Measurements from ENCODE around the gene CCT8L2.
"Not testable (repeated sequence)": the region's sequence is repeated elsewhere in the genome, so short reads cannot be mapped to it uniquely, and the experiment has no call there.

Gene CCT8L2

DNA sequence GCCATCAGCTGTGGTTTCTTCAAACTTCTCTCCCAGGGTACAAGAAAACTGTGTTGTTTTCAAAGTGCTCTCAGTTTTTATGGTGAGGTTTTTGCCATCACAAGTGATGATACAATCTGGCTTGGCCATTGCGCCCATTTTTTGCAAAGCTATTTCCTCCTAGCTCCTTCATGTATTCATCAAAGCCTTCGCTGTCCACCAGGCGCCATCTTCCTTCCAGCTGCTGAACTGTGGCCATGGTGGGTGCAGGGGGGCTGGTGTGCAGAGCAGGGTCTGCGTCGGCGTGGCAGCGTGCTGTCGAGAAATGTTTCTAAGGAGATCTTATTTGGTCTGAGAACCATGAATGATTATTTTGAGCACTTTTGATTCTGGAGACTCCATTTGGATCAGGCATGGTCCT lies 2.6 kb upstream of the CCT8L2 start:
- not testable (repeated sequence) for DNase-seq (ENCODE audit: low spot score)

GRCh38 chr22:16594026-16594425 lies 1.4 kb upstream of the CCT8L2 start:
- no peak for DNase-seq (ENCODE audit: low spot score)

GRCh38 chr22:16592231-16592630 lies 379 bp downstream of the CCT8L2 start:
- not testable (repeated sequence) for DNase-seq (ENCODE audit: low spot score)

- not testable (repeated sequence) for DNase-seq (ENCODE audit: low spot score)
Observed at GRCh38 chr22:16591136-16591535, 1.5 kb downstream of the CCT8L2 start.

DNA sequence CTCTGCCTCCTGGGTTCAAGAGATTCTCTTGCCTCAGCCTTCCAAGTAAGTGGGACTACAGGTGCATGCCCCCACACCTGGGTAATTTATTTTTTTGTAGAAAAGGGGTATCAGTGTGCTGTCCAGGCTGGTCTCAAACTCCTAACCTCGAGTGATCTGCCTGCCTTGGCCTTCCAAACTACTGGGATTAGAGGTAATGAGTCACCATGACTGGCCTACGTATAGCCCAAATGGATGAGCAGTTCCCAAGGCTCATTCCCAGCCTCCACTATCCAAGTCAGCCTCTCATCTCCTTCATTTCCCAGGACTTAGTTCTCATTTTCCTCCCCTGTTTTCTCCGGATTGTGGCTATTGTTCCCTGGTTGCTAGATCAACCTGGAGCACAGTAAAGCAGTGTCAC lies 5.6 kb downstream of the CCT8L2 start:
- no peak for DNase-seq (ENCODE audit: low spot score)

DNA sequence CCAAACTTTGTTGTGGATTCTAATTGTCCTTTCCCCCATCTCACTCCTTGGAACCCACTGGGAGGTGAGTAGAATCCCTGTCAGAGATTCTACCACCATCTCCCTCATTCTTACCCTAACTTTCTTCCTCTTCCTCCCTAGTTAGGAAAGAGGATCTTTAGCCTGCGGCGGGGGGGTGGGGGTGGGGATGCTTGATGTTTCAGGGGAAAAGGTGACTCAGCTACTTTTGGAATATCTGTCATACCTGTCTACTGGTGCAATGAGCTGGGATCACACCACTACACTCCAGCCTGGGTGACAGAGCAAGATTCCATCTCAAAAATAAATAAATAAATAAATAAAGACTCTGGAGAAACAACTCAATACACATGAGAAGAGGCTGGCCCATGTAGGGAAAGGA lies 6.4 kb downstream of the CCT8L2 start:
- DNase-seq (ENCODE audit: low spot score): no peak

DNA sequence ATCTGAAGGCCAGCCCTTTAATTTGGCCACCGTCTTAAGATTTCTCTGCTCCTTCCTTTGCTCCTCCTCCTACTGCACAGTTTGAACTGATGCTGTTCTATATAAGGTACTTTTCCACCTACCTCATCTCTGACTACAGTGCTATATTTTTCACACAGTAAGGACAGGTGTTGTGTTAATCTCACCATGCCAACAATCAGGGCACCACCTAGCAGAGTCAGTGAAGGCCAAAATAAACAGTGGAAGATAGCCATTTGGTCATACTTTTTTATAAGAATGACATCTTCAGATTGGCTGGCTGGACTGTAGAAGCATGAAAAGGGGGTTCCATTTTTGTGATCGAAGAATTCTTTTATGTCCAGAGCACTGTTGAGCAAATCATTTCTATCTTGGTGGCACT lies 11.7 kb downstream of the CCT8L2 start:
- not testable (repeated sequence) for DNase-seq (ENCODE audit: low spot score)

- not testable (repeated sequence) for DNase-seq (ENCODE audit: low spot score)
Observed at GRCh38 chr22:16569240-16569834, 23.3 kb downstream of the CCT8L2 start.

GRCh38 chr22:16568425-16568758 lies 24.2 kb downstream of the CCT8L2 start:
- DNase-seq (ENCODE audit: low spot score): no peak

DNA sequence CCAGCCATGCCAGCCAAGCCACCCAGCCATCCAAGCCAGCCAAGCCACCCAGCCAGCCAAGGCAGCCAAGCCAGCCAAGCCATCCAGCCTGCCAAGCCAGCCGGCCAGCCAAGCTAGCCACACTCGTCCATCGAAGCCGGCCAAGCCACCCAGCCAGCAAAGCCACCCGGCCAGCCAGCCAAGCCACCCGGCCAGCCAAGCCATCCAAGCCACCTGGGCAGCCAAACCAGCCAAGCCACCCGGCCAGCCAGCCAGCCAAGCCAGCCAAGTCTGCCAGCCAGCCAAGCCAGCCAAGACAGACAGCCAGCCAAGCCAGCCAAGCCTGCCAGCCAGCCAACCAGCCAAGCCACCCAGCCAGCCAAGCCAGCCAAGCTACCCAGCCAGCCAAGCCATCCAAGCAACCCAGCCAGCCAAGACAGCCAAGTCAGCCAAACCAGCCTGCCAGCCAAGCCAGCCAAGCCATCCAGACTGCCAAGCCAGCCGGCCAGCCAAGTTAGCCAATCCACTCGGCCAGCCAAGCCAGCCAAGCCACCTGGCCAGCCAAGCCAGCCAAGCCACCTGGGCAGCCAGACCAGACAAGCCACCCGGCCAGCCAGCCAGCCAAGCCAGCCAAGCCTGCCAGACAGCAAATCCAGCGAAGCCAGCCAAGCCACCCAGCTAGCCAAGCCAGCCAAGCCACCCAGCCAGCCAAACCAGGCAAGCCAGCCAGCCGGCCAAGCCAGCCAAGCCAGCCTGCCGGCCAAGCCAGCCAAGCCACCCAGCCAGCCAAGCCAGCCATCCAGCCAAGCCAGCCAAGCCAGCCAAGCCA lies 24.8 kb downstream of the CCT8L2 start:
- DNase-seq (ENCODE audit: low spot score): not testable (repeated sequence)

DNA sequence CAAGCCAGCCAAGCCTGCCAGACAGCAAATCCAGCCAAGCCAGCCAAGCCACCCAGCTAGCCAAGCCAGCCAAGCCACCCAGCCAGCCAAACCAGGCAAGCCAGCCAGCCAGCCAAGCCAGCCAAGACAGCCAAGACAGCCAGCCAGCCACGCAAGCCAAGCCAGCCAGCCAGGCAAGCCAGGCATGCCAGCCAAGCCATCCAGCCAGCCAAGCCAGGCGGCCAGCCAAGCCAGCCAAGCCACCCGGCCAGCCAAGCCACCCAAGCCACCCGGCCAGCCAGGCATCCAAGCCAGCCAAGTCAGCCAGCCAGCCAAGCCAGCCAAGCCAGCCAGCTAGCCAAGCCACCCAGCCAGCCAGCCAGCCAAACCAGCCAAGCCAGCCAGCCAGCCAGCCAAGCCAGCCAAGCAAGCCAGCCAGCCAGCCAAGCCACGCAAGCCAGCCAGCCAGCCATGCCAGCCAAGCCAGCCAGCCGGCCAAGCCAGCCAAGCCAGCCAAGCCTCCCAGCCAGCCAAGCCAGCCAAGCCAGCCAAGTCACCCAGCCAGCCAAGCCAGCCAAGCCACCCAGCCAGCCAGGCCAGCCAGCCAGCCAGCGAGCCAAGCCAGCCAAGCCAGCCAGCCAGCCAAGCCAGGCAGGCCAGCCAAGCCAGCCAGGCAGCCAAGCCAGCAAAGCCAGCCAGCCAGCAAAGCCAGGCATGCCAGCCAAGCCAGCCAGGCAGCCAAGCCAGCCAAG lies 26.0 kb downstream of the CCT8L2 start:
- DNase-seq (ENCODE audit: low spot score): not testable (repeated sequence)

DNA sequence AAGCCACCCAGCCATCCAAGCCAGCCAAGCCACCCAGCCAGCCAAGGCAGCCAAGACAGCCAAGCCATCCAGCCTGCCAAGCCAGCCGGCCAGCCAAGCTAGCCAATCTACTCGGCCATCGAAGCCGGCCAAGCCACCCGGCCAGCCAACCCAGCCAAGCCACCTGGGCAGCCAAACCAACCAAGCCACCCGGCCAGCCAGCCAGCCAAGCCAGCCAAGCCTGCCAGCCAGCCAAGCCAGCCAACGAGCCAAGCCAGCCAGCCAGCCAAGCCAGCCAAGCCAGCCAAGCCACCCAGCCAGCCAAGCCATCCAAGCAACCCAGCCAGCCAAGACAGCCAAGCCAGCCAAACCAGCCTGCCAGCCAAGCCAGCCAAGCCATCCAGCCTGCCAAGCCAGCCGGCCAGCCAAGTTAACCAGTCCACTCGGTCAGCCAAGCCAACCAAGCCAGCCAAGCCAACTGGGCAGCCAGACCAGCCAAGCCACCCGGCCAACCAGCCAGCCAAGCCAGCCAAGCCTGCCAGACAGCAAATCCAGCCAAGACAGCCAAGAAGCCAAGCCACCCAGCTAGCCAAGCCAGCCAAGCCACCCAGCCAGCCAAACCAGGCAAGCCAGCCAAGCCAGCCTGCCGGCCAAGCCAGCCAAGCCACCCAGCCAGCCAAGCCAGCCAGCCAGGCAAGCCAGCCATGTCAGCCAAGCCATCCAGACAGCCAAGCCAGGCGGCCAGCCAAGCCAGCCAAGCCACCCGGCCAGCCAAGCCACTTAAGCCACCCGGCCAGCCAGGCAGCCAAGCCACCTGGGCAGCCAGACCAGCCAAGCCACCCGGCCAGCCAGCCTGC lies 26.8 kb downstream of the CCT8L2 start:
- not testable (repeated sequence) for DNase-seq (ENCODE audit: low spot score)

DNA sequence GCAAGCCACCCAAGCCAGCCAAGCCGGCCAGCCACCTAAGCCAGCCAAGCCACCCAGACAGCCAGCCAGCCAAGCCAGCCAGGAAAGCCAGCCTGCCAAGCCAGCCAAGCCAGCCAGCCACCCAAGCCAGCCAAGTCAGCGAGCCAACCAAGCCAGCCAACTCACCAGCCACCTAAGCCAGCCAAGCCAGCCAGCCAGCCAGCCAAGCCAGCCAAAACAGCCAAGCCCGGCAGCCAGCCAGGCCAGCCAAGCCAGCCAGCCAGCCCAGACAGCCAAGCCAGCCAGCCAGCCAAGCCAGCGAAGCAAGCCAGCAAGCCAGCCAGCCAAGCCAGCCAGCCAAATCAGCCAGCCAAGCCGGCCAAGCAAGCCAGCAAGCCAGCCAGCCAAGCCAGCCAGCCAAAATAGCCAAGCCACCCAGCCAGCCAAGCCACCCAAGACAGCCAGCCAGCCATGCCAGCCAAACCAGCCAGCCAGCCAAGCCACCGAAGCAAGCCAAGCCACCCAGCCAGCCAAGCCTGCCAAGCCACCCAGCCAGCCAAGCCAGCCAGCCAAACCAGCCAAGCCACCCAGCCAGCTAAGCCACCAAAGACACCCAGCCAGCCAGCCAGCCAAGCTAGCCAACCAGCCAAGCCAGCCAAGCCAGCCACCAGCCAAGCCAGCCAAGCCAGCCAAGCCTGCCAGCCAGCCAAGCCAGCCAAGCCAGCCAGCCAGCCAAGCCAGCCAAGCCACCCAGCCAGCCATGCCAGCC lies 27.6 kb downstream of the CCT8L2 start:
- DNase-seq (ENCODE audit: low spot score): not testable (repeated sequence)

DNA sequence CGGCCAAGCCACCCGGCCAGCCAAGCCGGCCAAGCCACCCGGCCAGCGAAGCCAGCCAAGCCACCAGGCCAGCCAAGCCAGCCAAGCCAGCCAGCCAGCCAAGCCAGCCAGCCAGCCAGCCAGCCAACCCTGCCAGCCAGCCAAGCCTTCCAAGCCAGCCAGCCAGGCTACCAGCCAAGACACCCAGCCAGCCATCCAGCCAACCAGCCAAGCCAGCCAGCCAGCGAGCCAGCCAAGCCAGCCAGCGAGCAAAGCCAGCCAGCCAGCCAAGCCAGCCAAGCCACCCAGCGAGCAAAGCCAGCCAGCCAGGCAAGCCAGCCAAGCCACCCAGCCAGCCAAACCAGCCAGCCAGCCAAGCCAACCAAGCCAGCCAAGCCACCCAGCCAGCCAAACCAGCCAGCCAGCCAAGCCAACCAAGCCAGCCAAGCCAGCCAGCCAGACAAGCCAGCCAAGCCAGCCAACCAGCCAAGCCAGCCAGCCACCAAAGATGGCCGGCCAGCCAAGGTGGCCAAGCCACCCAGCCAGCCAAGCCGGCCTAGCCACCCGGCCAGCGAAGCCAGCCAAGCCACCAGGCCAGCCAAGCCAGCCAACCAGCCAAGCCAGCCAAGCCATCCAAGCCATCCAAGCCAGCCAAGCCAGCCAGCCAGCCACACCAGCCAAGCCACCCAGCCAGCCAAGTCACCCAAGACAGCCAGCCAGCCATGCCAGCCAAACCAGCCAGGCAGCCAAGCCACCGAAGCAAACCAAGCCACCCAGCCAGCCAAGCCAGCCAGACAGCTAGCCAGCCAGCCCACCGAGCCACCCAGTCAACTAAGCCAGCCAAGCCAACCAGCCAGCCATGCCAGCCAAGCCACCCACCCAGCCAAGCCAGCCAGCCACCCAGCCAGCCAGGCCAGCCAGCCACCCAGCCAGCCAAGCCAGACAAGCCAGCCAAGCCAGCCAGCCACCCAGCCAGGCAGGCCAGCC lies 28.8 kb downstream of the CCT8L2 start:
- no peak for DNase-seq (ENCODE audit: low spot score)

DNA sequence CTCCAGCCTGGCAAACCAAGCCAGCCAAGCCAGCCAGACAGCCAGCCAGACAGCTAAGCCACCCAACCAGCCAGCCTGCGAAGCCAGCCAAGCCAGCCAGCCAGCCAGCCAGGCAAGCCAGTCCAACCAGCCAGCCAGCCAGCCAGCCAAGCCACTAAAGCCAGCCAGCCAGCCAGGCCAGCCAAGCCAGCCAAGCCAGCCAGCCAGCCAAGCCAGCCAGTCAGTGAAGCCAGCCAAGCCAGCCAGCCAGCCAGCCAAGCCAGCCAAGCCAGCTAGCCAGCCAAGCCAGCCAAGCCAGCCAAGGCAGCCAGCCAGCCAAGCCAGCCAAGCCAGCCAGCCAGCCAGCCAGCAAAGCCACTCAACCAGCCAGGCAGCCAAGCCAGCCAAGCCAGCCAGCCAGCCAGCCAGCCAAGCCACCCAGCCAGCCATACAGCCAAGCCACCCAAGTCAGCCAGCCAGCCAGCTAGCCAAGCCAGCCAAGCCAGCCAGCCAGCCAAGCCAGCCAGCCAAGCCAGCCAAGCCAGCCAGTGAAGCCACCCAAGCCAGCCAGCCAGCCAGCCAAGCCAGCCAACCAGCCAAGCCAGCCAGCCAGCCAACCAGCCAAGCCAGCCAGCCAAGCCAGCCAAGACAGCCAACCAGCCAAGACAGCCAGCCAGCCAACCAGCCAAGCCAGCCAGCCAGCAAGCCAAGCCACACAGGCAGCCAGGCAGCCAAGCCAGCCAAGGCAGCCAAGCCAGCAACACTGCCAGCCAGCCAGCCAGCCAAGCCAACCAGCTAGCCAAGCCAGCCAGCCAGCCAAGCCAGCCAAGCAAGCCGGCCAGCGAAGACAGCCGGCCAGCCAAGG lies 29.7 kb downstream of the CCT8L2 start:
- no peak for DNase-seq (ENCODE audit: low spot score)

DNA sequence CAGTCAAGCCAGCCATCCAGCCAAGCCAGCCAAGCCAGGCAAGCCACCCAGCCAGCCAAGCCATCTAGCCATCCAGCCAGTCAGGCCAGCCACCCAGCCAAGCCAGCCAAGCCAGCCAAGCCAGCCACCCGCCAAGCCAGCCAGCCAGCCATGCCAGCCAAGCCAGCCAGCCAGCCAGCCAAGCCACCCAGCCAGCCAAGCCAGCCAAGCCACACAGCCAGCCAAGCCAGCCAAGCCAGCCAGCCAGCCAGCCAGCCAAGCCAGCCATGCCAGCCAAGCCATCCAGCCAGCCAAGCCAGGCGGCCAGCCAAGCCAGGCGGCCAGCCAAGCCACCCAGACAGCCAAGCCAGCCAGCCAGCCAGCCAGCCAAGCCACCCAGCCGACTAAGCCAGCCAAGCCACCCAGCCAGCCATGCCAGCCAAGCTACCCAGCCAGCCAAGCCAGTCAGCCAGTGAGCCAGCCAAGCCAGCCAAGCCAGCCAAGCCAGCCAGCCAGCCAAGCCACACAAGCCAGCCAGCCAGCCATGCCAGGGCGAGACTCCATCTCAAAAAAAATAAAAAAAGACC lies 31.4 kb downstream of the CCT8L2 start:
- DNase-seq (ENCODE audit: low spot score): not testable (repeated sequence)

DNA sequence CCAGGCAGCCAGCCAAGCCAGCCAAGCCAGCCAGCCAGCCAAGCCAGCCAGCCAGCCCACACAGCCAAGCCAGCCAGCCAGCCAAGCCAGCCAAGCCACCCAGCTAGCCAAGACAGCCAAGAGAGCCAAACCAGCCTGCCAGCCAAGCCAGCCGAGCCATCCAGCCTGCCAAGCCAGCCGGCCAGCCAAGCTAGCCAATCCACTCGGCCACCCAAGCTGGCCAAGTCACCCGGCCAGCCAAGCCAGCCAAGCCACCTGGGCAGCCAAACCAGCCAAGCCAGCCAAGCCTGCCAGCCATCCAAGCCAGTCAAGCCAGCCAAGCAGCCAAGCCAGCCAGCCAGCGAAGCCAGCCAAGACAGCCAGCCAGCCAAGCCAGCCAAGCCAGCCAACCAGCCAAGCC lies 32.0 kb downstream of the CCT8L2 start:
- DNase-seq (ENCODE audit: low spot score): not testable (repeated sequence)

DNA sequence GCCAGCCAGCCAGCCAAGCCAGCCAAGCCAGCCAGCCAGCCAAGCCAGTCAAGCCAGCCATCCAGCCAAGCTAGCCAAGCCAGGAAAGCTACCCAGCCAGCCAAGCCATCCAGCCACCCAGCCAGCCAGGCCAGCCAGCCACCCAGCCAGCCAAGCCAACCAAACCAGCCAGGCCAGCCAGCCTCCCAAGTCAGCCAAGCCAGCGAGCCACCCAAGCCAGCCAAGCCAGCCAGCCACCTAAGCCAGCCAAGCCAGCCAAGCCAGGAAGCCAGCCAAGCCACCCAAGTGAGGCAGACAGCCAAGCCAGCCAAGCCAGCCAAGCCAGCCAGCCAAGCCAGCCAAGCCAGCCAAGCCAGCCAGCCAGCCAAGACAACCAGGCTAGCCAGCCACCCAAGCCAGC lies 32.6 kb downstream of the CCT8L2 start:
- not testable (repeated sequence) for DNase-seq (ENCODE audit: low spot score)

Measured in LoVo (cell line).